GM19023 (cell line): ENCODE results near the gene SAMD11.
"Not testable (repeated sequence)": the region's sequence is repeated elsewhere in the genome, so short reads cannot be mapped to it uniquely, and the experiment has no call there.

Source experiments
- ATAC-seq: cut with Tn5 transposase; IDR thresholded peaks from one replicate; pipeline ENCODE4 v1.9.1; 2021; ENCODE audit warnings: mild to moderate bottlenecking, moderate library complexity; ENCODE audit not compliant: unreplicated experiment

Gene SAMD11

GRCh38 chr1:923131-923990, at the start of gene SAMD11:
SAMD11 (plus strand) TSS chr1:923923; CDS start chr1:924432, 509 bp downstream.
- ATAC-seq = no peak

DNA sequence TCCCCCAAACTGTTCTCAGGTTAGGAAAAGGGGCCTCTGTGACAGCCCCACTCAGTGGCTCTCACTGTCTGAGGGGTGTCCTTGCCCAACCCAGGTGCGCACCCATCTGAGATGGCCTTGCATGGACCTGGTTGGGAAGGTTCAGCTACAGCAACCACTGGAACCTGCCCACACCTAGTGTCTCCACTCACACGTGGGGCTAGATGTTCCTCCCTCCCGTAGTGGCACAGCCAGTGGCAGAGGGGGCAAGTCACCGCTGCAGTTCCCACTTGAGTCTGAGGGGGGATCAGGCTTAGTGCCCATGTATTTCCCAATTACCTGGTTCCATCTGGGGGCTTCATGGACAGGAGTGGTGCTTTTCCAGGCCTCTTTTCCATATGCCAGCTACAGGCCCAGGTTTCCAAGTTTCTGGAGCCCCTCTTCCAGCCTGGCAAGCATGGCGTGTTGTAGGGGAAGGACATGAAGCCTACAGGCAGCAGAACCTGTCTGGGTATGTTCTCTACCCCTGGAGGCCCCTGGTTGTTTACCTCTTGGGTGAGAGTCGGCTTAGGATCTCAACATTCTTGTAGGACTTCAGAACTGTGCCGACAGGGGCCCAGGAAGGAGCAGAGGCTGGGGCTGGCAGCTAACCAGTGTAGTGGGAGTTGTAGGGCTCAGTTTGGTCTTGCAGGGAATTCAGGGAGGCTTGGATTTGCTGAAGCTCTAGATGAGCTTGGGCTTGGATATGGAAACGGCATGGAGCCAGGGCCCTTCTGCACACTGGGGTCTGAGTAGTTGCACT, 47.1 kb upstream of the SAMD11 start:
- not testable (repeated sequence) for ATAC-seq

GRCh38 chr1:877209-877986, 46.3 kb upstream of the SAMD11 start:
- ATAC-seq = not testable (repeated sequence)

DNA sequence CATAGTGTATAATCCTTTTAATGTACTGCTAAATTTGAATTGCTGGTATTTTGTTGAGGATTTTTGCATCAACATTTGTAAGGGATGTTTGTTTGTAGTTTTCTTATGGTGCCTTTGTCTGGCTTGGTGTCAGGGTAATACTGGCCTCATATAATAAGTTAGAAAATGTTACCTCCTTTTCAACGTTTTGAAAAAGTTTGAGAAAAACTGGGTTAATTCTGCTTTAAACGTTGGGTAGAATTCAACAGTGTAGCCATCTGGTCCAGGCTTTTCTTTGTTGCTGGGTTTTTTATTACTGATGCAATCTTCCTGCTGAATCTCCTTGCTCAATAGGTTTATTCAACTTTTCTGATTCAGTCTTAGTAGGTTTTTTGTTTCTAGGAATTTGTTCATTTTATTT, 43.2 kb upstream of the SAMD11 start:
- not testable (repeated sequence) for ATAC-seq

- ATAC-seq = not testable (repeated sequence)
These were observed 42.8 kb upstream of the SAMD11 start for GRCh38 chr1:880915-881314.

DNA sequence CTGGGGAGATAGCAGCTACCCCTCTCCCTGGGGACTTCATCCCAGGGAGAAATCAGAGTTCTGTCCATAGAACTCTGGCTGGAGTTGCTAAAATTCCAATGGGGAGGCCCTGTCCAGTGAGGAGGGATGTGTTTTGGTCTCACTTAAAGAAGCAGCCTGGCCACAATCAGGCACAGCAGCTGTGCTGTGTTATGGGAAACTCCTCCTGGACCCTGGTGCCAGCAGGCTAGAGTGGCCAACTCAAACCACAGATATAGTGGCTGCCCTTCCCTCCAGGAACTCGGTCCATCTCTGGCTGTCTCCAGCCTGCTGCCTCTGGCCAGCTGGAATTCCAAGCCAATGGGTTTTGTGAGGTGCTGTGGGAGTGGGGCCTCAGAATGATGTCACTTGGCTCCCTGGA, 37.4 kb upstream of the SAMD11 start:
- ATAC-seq = no peak

DNA sequence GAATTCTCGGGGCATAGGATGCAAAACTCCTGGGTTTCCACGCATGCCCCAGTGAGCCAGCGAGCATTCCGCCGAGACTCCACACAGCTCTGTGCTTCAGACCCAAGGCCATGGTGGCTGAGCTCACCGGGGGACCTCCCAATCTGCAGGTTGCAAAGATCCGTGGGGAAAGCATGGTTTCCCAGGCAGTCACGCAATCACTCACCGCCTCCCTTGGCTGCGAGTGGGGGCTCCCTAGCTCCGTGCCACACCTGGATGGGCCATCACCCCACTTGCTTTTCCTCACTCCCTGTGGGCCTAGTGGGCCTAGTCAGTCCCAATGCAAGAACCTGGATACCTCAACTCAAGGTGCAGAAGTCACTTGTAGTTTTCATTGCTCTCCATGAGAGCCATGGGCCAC, 37.0 kb upstream of the SAMD11 start:
- no peak for ATAC-seq

DNA sequence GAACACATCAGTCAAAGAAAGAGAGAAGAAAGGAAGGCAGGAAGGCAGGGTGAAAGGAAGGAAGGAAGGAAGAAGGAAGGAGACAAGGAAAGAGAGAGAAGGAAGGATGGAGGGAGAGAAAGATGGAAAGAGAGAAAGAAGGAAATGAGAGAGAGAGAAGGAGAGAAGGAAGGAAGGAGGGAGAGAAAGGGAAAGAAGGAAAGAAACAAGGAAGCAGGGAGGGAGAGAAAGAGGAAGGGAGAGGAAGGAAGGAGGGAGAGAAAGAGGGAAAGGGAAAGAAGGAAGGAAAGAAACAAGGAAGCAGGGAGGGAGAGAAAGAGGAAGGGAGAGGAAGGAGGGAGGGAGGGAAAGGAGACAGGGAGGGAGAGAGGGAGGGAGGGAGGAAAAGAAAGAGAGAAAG, 35.4 kb upstream of the SAMD11 start:
- no peak for ATAC-seq

- not testable (repeated sequence) for ATAC-seq
These were observed 33.9 kb upstream of the SAMD11 start for GRCh38 chr1:889774-890173.

- not testable (repeated sequence) for ATAC-seq
These were observed 33.5 kb upstream of the SAMD11 start for GRCh38 chr1:890234-890633.

GRCh38 chr1:890661-891060, 33.1 kb upstream of the SAMD11 start:
- ATAC-seq = no peak

DNA sequence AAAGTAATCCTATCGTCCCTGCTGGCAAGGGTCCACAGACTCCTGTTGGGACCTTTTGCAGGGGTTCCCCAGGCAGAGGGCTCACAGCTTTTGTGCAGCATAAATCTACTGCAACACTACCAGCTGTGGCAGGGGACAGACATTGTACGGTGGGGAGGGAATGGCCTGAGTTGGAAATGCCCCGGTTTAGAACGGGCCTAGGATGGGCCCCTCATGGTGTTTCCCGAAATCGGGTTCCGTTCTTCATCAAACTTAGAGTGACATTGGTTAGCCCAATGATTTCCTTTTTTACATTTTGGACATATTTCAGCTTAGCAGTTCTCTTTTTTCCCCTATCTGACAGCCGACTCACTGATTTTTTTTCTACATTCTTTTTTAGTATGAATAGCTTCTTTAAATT, 26.5 kb upstream of the SAMD11 start:
- ATAC-seq = no peak

GRCh38 chr1:897951-898350, 25.8 kb upstream of the SAMD11 start:
- ATAC-seq = not testable (repeated sequence)

- ATAC-seq = no peak
These were observed 23.9 kb upstream of the SAMD11 start for GRCh38 chr1:899636-900317.

- ATAC-seq = no peak
These were observed 22.4 kb upstream of the SAMD11 start for GRCh38 chr1:901108-901859.

- no peak for ATAC-seq
These were observed 20.9 kb upstream of the SAMD11 start for GRCh38 chr1:902802-903201.

DNA sequence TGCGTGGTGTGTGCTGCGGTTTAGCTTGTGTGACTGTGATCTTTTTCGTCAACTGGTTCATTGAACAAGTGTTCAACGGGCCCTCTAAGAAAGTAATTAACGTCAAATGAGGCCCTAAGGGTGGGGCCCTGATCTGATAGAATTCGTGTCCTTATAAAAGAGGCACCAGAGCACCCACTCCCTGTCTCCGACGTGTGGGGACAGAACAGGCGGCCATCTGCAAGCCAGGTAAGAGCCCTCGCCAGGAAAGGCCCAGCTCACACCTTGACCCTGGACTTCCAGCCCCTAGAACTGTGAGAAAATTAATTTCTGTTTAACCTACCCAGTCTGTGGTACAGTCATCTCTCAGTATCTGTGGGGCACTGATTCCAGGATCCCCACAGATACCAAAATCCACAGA, 20.4 kb upstream of the SAMD11 start:
- no peak for ATAC-seq

GRCh38 chr1:903721-904271, 19.9 kb upstream of the SAMD11 start:
- ATAC-seq = no peak

- peak; percentile 64 for ATAC-seq
These were observed 19.3 kb upstream of the SAMD11 start for GRCh38 chr1:904310-904950.
